Tibial nerve (tissue), 4 donors: ENCODE measurements around the gene HECTD2. TPM values are rescaled to one million over a fixed set of nuclear protein-coding genes. Genes with fewer than 3 reads are reported as not detected.

Experiments used
- DNase-seq, 2 donors: peaks; one replicate each; pipeline ENCODE4 v3.0.0-alpha.2; 2019; ENCODE audit warnings: low spot score in 2 of 2
- H3K27ac ChIP-seq, 4 donors: fragments of 200-600 bp; sonication (generic) in 3 of 4; one replicate each; pipeline ENCODE4 v1.5.1; 2017 to 2019; ENCODE audit warnings: mild to moderate bottlenecking in 1 of 4
- H3K27me3 ChIP-seq, 2 donors: fragments of 200-600 bp; sonication (generic) in 1 of 2; one replicate each; pipeline versions ENCODE4 v1.5.1 to v1.6.0; 2017 to 2019
- H3K36me3 ChIP-seq, 3 donors: fragments of 200-600 bp; sonication (generic); one replicate each; pipeline ENCODE4 v1.5.1; 2018 to 2019
- H3K4me1 ChIP-seq, 4 donors: fragments of 200-600 bp; sonication (generic) in 3 of 4; one replicate each; pipeline ENCODE4 v1.5.1; 2017 to 2019
- H3K4me3 ChIP-seq, 4 donors: fragments of 200-600 bp; sonication (generic) in 3 of 4; one replicate each; pipeline ENCODE4 v1.5.1; 2017 to 2019; ENCODE audit warnings: mild to moderate bottlenecking in 1 of 4, moderate library complexity in 1 of 4
- H3K9me3 ChIP-seq, 4 donors: fragments of 200-600 bp; sonication (generic) in 3 of 4; one replicate each; pipeline ENCODE4 v1.5.1; 2017 to 2019
- EP300 ChIP-seq, 2 donors: sonication (generic); formaldehyde crosslinking; IDR thresholded peaks; one replicate each; pipeline ENCODE4 v1.6.1; 2017; ENCODE audit warnings: antibody characterized with exemption in 2 of 2, mild to moderate bottlenecking in 1 of 2
- POLR2A ChIP-seq, 2 donors: fragments of 450-650 bp; IDR thresholded peaks; one replicate each; pipeline ENCODE4 v1.6.1; 2017; ENCODE audit warnings: antibody characterized with exemption in 2 of 2, mild to moderate bottlenecking in 2 of 2, moderate library complexity in 2 of 2
- WGBS, 2 donors: methylation state at CpG; one replicate each; pipeline ENCODE4 v1.1.5; 2018; 5-methylcytosine and 5-hydroxymethylcytosine counted together
- small RNA-seq: library from RNA; depleted of rRNA; stranded (forward); fragments of <200 nt; gene quantifications from one replicate; pipeline ENCODE3, GENCODE V24; 2016
- total RNA-seq, 4 donors: library from RNA; depleted of rRNA; stranded (reverse); fragments of >200 nt; gene quantifications; one replicate each; pipeline ENCODE4 v1.1.0, GENCODE V29; 2016
- TF ChIP-seq, protein P1 (sequence below), 5 experiments: fragments of 200-600 bp in 3 of 5; fragments of 450-650 bp in 2 of 5; sonication (generic) in 3 of 5; IDR thresholded peaks; one replicate each; pipeline ENCODE4 v1.5.1; 2016 to 2019; ENCODE audit warnings: antibody characterized with exemption in 5 of 5, mild to moderate bottlenecking in 3 of 5, moderate library complexity in 2 of 5

The HECTD2 gene
- total RNA-seq, 4 donors from 2014 or later: 23.5 to 33.4 (median 26.1) TPM

DNA sequence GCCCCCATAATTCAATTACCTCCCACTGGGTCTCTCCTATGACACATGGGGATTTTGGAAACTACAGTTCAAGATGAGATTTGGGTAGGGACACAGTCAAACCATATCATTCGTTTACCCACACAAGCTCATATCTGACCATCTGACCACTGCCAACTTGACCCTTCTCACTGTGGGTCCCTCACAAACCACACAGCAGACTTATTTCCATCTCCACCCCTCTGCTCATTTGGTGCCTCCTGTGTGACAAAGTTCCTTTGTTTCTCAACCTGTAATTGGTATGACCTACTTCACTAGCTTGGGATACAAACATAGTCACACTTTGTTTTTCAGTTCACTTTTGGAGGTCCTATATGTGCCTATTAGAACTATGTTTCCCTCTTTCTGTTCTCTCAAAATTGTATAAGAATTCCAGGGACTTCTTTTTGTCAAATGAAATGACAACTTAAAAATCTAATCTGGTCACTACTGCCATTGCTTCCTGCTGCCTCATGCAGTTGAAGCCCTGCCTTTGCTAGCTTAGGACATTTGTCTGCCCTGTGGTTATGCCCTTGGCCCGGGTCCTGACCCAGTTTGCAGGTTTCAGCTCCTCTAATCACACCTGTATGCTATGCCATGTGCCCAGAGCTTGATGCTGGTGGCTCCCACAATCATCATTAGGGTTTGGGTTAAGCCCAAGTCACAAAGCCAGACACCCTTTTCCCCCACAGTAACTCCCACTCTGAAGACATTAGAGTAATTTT is 152.9 kb downstream of the HECTD2 start:
- 74 to 75% methylated on average over 2 of the region's 2 CpGs for WGBS, 2 donors
- H3K36me3 ChIP-seq: no peaks in the 10 kb centered on the region
- no peaks in the 10 kb centered on the region for H3K9me3 ChIP-seq
- no peaks in the 10 kb centered on the region for H3K27me3 ChIP-seq
- peaks cover 0 to 5% (median 2%) of the 10 kb centered on the region in 4 donors for H3K4me1 ChIP-seq
- H3K27ac ChIP-seq: no peak overlapping the region
- no peak overlapping the region for H3K4me3 ChIP-seq
- no peak for DNase-seq
- TF ChIP-seq, protein P1, sequence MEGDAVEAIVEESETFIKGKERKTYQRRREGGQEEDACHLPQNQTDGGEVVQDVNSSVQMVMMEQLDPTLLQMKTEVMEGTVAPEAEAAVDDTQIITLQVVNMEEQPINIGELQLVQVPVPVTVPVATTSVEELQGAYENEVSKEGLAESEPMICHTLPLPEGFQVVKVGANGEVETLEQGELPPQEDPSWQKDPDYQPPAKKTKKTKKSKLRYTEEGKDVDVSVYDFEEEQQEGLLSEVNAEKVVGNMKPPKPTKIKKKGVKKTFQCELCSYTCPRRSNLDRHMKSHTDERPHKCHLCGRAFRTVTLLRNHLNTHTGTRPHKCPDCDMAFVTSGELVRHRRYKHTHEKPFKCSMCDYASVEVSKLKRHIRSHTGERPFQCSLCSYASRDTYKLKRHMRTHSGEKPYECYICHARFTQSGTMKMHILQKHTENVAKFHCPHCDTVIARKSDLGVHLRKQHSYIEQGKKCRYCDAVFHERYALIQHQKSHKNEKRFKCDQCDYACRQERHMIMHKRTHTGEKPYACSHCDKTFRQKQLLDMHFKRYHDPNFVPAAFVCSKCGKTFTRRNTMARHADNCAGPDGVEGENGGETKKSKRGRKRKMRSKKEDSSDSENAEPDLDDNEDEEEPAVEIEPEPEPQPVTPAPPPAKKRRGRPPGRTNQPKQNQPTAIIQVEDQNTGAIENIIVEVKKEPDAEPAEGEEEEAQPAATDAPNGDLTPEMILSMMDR (IDR thresholded peaks at IDR 0.05): no peak
- no peak for TF ChIP-seq POLR2A (IDR thresholded peaks at IDR 0.05)
- no peak for TF ChIP-seq EP300 (IDR thresholded peaks at IDR 0.05)

DNA sequence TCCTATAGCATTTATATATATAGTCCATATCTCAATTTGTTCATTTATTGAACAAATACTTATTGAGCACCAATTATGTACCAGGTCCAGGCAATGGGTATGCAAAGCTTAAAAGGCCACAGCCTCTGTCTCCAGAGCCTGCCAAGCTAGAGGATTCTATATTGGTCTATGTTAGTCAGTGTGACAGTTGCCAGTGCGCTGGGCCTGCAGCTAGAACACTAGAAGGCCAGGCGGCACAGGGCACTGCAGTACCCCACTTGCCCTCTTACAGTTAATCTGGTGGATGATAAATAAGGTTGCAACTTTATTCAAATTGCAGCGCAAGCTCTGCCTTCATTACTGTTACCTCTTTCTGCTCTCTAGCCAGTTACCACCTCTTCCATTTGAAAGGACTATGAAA is 153.9 kb downstream of the HECTD2 start:
- H3K4me3 ChIP-seq: no peak overlapping the region
- 89 to 96% methylated on average over 3 of the region's 3 CpGs for WGBS, 2 donors
- TF ChIP-seq EP300 (IDR thresholded peaks at IDR 0.05) (no peak), POLR2A (IDR thresholded peaks at IDR 0.05) (no peak)
- TF ChIP-seq, protein P1 (IDR thresholded peaks at IDR 0.05): no peak
- H3K27ac ChIP-seq: no peak overlapping the region
- no peak for DNase-seq
- peaks cover 0 to 5% (median 0%) of the 10 kb centered on the region in 4 donors for H3K4me1 ChIP-seq
- H3K36me3 ChIP-seq: no peaks in the 10 kb centered on the region
- H3K27me3 ChIP-seq: no peaks in the 10 kb centered on the region
- no peaks in the 10 kb centered on the region for H3K9me3 ChIP-seq

Small RNAs within 50 kb of the gene (small RNA-seq; reads per million reads assigned to genes)
- gene AL161798.1: not detected
- not detected for gene RPS27P1

Other genes with a start within 250 kb of the HECTD2 start
- 10 to 100 TPM; 29.6 to 59.9 (median 41.4) TPM for gene PCGF5, start 189.7 kb upstream of the HECTD2 start, total RNA-seq
- gene PPP1R3C, start 222.7 kb downstream of the HECTD2 start, total RNA-seq: 1 to 10 TPM; 3.3 to 8.7 (median 3.7) TPM